ENCODE results near the gene RUNX3.

DNA sequence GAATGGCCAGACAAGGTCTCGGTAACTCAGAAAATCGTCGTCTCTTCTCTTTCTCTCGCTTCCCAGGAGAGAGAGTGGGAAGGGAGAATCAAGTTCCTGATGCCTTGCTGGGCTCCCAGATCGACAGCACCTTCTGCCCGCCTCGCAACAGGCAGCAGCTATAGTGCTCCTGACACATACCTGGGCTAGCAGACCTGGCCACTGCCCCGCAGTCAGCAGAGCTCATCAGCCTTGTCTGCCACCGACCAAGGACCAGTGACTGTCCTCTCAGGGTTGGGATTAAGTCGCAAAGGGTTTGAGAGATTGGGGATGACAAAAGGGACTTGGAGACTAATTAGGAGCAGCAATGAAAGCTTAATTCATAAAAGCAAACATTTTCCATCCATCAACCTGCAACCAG is 4.1 kb downstream of the RUNX3 start:
- TF ChIP-seq, protein P1, sequence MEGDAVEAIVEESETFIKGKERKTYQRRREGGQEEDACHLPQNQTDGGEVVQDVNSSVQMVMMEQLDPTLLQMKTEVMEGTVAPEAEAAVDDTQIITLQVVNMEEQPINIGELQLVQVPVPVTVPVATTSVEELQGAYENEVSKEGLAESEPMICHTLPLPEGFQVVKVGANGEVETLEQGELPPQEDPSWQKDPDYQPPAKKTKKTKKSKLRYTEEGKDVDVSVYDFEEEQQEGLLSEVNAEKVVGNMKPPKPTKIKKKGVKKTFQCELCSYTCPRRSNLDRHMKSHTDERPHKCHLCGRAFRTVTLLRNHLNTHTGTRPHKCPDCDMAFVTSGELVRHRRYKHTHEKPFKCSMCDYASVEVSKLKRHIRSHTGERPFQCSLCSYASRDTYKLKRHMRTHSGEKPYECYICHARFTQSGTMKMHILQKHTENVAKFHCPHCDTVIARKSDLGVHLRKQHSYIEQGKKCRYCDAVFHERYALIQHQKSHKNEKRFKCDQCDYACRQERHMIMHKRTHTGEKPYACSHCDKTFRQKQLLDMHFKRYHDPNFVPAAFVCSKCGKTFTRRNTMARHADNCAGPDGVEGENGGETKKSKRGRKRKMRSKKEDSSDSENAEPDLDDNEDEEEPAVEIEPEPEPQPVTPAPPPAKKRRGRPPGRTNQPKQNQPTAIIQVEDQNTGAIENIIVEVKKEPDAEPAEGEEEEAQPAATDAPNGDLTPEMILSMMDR (conservative IDR thresholded peaks at IDR 0.05; ENCODE audit: low read depth, low read length): no peak
- no peak for TF ChIP-seq EZH2 (IDR thresholded peaks at IDR 0.05; ENCODE audit: borderline replicate concordance, low read depth, low read length, poor library complexity, severe bottlenecking)
